ENCODE data around the gene NIPAL1. TPM values are rescaled to one million over a fixed set of nuclear protein-coding genes. Genes with fewer than 3 reads are reported as not detected.

Gene NIPAL1
- polyA plus RNA-seq, 1 experiment, result 0.60 TPM

DNA sequence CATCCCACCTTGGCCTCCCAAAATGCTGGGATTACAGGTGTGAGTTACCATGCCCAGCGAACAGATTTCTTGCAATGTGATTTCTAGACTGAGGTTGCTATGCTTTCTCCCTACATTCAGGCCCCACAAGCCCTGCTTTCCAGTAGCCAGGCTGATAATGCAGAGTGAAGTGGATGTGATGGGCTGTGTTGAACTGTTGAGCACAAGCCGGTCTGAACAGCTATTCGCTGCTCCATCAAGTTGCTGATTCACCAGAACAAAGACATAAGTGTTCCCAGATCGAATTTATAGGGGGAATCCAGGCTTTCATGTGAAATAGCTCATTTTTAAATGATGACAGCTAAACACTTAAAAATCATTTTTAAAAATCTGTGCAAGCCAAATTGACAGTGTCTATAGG, 8.0 kb downstream of the NIPAL1 start:
- CTCF ChIA-PET, result interaction anchor here (0.6 to 1.1 kb wide), 3 partner anchors 9 to 230 kb away, joined by 3 to 5 read pairs (median 3); no protein-coding TSS in a partner anchor
- Histone ChIP-seq H3K27me3 (ENCODE audit: control insufficient read depth, insufficient read depth, low read length) (no peaks in the 10 kb centered on the region), H3K36me3 (ENCODE audit: control insufficient read depth, insufficient read depth, low read length) (no peaks in the 10 kb centered on the region), H3K4me3 (ENCODE audit: low read depth, low read length) (no peak overlapping the region)
- no peak for DNase-seq (ENCODE audit: low read depth)
- POLR2A ChIA-PET, result no interaction called here
- no peak for TF ChIP-seq CTCF (IDR thresholded peaks at IDR 0.05; ENCODE audit: insufficient read depth, low read depth, low read length)

- CTCF ChIA-PET, result interaction anchor here (1.0 to 1.4 kb wide), 2 partner anchors 9 to 21 kb away, joined by 3 to 8 read pairs; no protein-coding TSS in a partner anchor
These were observed 8.4 kb downstream of the NIPAL1 start for GRCh38 chr4:48025005-48025404.

DNA sequence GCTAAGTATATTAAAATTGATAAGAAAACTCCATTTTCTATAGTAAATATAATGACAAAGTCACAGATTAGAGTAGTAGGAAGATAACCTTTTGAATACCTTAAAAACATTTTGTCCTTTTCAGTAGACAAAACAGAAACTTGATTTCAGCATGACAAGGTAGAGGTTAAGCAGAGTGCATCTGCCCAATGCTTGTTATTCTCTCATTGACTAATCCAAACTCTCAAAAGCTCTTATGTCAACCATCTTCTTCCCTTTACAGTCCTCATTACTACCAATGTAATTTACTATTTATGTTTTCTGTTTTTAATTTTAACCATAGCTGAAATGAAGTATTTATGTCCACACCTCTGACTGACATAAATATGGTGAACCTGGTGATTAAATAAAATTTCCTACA, 11.1 kb downstream of the NIPAL1 start:
- POLR2A ChIA-PET, result no interaction called here
- TF ChIP-seq CTCF (IDR thresholded peaks at IDR 0.05; ENCODE audit: insufficient read depth, low read depth, low read length), result no peak

More at GRCh38 chr4:48025005-48025404, 8.4 kb downstream of the NIPAL1 start:
- TF ChIP-seq CTCF (IDR thresholded peaks at IDR 0.05; ENCODE audit: insufficient read depth, low read depth, low read length), result no peak
- H3K4me3 ChIP-seq (ENCODE audit: low read depth, low read length), result no peak overlapping the region
- peak; percentile 54 for DNase-seq (ENCODE audit: low read depth)
- POLR2A ChIA-PET, result no interaction called here
- H3K27me3 ChIP-seq (ENCODE audit: control insufficient read depth, insufficient read depth, low read length), result no peaks in the 10 kb centered on the region
- H3K36me3 ChIP-seq (ENCODE audit: control insufficient read depth, insufficient read depth, low read length), result no peaks in the 10 kb centered on the region

DNA sequence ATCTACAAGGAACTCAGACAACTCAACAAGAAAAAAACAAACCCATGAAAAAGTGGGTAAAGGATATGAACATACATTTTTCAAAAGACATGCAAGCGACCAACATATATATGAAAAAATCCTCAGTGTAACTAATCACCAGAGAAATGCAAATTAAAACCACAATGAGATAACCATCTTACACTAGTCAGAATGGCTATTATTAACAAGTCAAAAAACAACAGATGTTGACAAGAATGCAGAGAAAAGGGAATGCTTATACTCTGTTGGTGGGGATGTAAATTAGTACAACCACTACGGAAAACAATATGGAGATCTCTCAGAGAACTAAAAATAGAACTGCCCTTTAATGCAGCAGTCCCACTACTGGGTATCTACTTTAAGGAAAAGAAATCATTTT, 12.1 kb downstream of the NIPAL1 start:
- no peaks in the 10 kb centered on the region for H3K27me3 ChIP-seq (ENCODE audit: control insufficient read depth, insufficient read depth, low read length)
- no peak for TF ChIP-seq CTCF (IDR thresholded peaks at IDR 0.05; ENCODE audit: insufficient read depth, low read depth, low read length)
- H3K4me3 ChIP-seq (ENCODE audit: low read depth, low read length), result no peak overlapping the region
- no peaks in the 10 kb centered on the region for H3K36me3 ChIP-seq (ENCODE audit: control insufficient read depth, insufficient read depth, low read length)
- ChIA-PET CTCF (interaction anchor here (1.0 kb wide), 1 partner anchor 13 kb away, joined by 3 read pairs; no protein-coding TSS in a partner anchor), POLR2A (no interaction called here)
- no peak for DNase-seq (ENCODE audit: low read depth)

More for the DNA sequence above, 11.1 kb downstream of the NIPAL1 start:
- H3K36me3 ChIP-seq (ENCODE audit: control insufficient read depth, insufficient read depth, low read length), result no peaks in the 10 kb centered on the region
- H3K4me3 ChIP-seq (ENCODE audit: low read depth, low read length), result no peak overlapping the region
- no peaks in the 10 kb centered on the region for H3K27me3 ChIP-seq (ENCODE audit: control insufficient read depth, insufficient read depth, low read length)
- CTCF ChIA-PET, result no interaction called here
- DNase-seq (ENCODE audit: low read depth), result no peak

DNA sequence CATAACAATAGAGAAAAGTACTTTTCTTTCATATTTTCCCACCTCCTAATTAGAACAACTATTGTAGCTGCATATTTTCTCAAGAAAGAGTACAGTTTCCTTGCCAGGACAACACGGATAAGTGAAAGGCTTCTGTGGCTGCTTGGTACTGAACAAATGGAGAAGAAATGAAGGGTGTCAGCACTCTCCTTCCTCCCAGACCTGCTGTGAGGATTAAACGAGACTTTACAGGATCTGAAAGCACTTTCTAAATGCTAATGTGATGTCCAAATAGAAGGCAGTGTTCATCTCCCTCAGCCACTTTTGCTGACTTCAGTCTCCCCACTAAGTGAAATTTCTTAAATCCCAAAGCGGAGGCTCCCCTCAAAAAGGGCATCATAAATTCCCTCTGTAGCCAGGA, 13.9 kb downstream of the NIPAL1 start:
- ChIA-PET CTCF (no interaction called here), POLR2A (no interaction called here)
- no peak for DNase-seq (ENCODE audit: low read depth)
- no peaks in the 10 kb centered on the region for H3K27me3 ChIP-seq (ENCODE audit: control insufficient read depth, insufficient read depth, low read length)
- no peak for TF ChIP-seq CTCF (IDR thresholded peaks at IDR 0.05; ENCODE audit: insufficient read depth, low read depth, low read length)
- no peak overlapping the region for H3K4me3 ChIP-seq (ENCODE audit: low read depth, low read length)
- H3K36me3 ChIP-seq (ENCODE audit: control insufficient read depth, insufficient read depth, low read length), result no peaks in the 10 kb centered on the region

Data from BJ (cell line).